ENCODE data around the gene LAG3.
A peak's percentile ranks its signal among the peaks of the same experiment; 100 is the strongest.

LAG3 gene

DNA sequence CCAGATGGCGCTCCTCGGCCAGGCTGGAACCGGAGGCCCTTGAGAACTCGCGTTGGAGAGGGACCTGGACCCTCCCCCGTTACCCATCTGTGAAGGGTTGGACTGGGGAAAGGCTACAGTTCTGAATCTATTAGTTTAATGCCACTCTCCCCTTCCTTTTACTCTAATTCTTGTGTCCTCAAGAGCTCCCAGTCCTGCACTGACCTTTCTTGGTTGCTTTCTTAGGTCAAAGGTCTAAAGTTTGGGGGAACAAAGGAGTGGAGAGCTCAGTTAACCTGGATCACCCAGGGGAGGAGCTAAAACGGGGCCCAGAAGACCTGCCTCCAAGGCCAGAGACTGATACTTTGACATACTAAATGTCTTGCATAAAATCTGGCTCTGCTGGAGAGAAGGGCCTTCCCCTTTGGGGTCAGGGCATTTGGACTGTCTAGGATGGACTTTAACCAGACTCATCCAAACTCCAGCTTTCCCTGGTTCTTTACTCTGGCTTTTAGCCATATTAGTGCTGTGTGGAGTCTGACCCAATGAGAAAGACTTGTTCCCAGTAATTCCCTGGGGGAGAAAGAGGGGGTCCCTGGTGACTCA lies 18.5 kb upstream of the LAG3 start:
- peak; percentile 82 for DNase-seq

DNA sequence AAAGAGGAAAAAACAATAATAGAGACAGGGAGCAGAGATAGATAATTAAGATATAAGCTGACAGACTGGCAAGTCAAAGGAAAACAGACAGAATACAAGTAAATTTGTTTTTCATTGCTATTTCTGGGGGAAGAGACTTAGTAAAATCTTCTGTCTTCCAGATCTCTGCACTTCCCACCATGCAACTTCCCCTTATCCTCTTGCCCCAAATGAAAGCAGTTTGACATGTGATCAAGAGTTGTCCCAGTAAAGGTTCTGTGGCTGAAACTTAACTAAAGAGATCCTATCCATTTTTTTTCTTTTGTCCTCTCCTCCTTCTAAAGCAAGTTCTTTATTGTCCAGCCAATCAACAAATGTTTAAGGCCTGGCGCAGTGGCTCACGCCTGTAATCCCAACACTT lies 17.9 kb upstream of the LAG3 start:
- DNase-seq: no peak

DNA sequence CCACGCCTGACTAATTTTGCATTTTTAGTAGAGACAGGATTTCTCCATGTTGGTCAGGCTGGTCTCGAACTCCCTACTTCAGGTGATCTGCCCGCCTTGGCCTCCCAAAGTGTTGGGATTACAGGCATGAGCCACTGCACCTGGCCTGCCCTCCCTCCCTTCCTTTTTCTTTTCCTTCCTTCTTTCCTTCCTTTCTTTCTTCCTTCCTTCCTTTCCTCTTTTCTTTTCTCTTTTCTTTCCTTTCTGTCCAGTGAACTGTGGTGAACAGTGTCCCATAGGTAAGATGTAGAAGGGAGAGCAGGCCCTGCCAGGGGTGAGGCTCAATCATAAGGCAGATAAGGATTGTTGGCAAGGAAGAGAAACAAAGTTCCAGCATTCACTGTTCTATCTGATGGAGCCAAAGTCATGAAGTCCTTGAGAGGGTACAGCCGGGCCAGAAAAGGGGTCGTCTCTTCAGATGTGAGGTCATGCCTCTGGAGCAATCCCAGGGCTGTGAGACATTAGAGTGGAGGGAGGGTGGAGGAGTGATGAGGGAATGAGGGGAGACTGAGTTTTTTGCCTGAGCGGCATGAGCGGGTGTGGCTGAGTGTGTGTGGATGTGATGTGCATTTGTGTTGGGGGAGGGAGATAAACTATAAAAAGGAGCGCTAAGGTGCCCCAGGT lies 15.2 kb upstream of the LAG3 start:
- no peak for DNase-seq

DNA sequence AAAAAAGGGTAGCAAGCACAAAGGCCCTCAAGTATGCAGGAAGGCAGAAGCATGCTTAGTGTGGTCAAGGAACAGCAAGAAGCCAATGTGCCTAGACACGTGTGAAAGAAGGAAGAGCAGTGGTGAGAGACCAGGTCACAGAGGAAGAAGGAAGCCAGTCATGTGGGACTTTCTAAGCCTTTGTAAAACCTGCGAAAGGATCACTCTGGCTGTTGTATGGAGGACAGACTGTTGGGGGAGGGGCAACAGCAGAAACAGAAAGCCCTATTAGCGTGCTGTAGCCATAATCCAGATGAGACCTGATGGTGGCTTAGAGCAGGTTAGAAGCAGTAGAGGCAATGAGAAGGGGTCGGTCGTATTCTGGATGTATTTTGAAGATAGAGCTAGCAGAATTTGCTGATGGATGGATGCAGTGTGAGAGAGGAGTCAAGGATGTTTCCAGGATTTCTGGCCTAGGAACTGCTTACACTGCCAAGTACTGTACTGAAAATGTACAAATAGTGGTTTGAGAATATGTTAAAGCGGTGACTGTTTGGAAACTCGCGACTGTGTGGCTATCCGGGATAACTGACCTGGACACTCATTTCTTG lies 13.7 kb upstream of the LAG3 start:
- no peak for DNase-seq

DNA sequence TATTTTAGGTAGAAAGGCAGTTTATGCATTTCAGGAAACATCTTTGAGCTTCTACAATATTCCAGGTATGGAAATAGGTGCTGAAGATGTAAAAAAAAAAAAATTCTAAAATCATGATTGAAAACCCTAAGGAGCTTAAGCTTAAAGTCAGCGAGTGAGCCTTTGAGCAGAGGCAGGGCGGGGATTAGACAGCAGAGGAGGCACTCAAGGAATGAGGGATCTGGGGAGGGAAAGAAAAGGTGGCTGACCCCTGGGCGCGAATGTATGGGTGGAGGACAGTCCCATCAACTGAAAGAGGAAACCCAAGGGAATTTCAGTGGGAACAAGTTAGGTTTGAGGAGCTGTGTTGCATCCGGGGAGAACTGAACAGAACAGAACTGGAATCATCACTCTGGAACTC lies 12.6 kb upstream of the LAG3 start:
- DNase-seq: no peak

DNA sequence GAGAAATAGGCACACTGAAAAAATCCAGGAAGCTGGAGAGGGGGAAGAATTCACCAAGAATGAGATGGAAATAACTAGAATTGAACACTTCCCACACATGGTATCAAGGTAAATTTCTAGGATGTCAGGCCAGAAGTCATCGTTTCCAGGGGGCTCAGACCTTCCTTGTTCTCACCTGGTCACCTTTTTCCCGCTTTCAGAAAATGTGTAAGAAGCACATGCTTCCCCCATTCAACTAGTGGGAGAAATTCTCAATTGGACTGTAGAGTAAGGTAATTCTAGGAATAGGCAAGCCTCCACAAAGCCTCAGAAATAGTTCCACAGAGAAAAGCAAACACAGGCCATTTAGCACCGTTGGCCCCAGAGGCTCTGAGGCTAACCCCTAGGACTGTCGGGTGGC lies 8.9 kb upstream of the LAG3 start:
- DNase-seq: no peak

DNA sequence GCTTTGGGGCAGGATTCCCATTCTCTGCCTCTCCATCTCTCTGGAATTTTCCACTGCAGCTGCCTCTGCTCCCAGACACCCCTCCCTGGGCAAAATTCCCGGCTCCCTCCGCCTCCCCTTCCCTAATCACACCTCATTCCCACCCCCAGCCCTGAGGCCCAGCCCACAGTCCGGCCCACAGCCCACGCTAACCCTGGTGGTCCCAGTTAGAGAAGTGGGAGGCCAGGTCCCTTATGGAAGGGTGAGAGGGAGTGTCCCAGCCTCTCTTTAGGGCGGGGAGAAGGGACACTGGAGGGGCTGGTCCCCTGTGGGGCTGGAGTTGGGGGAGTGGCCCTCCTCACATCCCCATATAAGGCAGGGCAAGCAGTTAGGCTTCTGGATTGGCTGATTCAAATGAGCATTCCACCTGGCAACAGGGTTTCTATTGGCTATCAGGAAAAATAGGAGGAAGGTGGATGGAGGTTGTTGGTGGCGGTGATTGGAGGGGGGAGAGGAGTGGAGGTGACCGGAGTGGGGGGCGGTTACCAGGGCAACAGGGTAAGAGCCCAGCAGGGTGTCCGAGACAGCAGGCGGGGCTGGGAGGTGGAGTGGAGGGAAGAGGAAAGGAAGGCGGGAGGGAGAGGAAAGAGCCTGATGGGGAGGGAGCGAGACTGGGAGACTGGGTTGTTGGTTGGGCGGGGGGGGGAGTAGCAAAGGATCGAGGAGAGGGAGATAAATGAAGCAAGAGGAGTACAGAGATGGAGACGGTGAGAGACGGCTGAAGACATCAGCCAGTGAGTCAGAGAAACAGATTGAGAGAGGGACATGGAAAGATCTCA lies 8.1 kb upstream of the LAG3 start:
- DNase-seq: peak; percentile 100

DNA sequence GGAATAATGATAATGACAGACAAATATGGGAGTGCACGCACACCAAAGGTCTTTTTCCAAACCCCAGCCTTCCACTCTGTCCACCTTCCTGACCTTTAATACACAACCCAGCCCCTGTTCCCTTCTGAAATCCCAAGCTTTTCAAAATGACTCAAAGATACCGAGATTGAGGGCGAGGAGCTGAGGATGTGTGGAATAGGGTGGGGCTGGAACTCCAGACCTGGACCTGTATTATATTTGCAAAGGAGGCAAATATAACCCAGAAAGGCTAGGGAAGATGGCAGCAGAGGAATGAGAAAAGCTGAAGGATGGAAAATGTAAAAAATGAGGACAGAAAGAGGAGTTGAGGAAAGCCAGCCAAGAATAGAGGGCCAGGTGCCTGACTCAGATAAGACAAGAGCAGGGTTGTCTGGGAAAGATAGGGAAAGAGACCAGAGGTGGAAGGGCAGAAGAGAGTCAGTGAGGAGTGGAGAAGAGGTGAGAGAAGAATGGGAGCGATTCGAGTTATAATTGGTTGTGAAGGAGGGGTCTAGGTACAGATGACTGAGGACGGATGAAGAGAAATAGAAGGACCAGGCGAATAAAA lies 7.2 kb upstream of the LAG3 start:
- DNase-seq: peak; percentile 86

DNA sequence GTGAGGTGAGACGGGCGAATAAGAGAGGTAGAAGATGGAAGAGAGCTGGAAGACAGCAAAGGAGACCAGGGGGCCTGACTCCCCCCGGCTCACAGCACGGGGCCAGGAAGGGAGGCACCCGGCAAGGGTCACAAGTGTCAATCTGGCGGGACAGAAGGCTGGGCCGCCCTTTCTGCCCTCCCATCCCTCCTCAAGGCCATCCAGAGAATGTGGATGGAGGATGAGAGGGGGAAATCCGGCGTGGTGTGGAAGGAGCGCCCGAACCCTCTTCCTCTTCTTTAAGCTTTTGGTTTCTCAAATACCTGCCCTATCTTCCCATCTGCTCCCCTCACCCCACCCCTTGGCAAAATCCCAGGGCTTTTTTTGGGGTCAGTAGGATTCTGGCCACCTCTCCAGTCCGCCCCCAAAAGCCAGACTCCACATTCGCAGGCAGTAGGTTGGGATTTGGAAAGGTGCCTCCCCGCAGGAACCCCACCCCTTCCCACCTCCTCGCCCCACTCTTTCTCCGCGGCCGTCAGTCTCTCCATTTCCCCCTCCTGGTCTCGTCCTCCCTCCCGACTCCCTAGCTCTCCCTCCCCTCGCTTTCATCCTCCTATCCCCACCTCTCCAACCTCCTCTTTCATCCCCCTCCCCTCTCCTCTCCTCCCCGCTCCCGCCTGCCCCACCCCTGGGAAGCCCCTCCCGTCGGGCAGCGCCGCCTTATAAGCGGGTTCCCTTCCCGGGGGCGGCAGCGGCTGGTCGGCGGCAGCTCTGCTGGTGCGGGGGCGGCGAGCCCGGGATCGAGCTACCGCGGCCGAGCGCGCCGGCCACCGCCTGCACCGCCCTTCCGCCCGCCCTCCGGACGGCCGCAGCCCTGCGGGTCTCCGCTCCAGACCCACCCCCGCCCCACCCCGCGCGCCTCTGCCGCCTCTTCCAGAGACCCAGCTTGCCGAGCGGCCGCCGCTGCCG lies 6.4 kb upstream of the LAG3 start, which contains the start of gene PTMS:
Gene PTMS, plus strand, starts transcription at position 730 of the 948 bp plus-strand sequence. CDS start 343 bp downstream, outside the sequence.
- DNase-seq: peak; percentile 100

DNA sequence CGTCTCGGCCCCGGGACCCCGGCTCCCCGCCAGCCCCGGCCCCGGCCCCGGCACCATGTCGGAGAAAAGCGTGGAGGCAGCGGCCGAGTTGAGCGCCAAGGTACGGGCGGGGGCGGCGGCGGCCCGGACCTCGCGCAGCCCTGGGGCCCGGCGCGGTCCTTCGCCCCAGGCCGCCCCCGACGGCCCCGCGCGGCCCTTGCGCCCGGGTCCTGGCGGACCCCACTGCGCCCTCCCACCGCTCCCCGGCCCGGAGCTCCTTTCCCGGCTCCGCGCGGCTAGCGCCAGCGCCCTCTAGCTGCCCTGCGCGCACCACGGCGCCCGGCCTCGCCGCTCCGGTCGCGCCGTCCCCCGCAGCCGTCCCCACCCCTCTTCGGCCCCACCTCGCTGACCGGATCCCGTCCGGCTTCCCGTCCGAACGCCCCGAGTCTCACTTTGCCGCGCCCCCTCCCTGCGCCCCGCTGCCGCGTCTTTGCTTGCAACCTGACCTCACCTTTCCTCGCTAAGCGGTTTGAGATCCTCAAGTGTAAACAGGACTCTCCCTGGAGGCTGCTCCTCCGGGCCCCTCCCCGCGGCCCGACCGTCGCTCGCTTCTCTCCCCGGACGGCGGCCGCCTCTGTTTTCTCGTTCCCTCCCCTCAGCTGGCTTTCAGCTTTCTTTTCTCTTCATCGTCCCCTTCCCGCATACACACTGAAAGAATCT lies 5.5 kb upstream of the LAG3 start:
- DNase-seq: peak; percentile 99

DNA sequence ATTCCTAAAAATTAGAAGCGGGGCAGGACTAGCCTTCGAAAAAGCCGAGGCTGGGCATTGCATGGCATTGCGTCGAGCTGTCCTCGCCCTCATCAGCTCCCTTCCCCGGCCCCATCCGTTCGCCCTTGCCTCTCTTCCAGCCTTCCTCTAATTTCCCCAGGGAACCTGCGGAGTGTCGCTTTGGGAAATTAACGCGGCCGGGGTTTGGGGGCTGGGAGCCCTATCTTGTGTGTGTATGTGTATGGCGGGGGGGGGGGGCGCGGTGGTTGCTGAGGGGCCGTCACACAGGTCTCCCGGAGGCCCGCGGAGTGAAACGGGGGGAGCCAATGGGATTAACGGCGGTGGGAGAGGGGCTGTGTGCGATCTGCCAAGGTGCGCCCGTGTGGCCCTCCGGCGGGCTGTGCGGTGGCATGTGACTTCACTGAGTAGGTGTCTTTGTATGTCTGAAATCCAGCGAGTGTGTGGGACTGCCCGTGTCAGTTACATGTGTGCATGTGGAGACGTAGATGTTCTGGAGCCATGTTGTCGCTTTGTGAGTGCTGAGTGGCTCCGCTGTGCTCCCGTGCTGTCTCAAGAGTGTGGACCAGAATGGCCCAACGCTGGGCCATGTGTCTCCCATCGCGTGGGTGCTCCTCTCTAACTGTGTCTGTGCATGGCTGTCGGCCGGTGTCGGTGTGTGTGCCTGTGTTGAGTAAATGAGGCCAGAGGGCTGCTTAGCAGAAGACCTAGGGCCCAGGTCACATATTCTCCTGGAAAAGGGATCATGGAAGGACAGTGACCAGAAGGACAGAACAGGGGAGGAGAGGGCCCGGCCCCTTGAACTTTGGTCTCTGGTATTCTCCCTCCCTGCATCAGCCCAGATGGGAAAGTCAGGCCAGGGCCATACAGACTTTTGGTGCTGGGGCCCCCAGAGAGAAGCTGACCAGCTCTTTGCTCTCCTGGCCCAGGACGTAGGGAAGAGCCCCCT lies 4.7 kb upstream of the LAG3 start:
- peak; percentile 93 for DNase-seq

DNA sequence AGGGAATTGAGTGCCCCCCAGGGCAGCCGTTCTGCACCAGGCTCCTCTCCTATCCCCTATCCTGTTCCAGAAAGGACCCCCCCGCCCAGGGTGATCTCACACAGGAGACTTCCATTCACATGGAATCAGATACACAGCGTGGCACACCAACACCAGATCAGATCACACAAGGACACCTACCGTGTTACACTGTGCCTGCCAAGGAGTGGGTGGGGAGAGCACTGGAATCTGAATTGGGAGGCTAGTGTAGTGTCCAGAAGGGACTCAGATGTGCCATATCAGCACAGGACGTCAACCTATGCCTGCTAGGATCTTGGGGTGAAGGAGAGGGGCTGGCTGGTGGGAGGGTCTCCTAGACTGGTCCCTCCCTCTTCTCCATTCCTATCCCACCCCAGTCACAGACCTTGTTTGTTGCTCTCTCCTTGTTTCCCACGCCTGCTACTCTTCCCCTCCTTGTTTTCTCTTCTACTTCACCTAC lies 3.8 kb upstream of the LAG3 start:
- peak; percentile 88 for DNase-seq

DNA sequence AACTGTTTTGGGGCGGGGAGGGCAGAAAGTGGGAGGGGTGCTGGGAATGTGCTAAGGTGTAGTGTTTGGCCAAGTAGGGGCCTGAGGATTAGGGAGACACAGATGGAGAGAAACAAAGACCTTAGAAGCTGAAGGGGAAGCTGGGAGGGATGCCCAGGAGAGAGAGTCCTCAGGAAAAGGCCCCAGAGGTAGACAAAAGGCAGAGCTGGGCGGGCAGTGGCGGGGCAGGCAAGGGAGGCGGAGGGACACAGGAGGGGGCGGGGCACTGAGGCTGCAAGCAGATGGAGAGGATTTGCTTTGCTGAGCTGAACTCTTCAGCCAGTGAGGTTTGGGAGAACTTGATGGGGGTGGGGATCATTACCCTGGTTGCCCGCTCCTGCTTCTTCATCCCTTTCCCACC lies 3.3 kb upstream of the LAG3 start:
- peak; percentile 99 for DNase-seq

DNA sequence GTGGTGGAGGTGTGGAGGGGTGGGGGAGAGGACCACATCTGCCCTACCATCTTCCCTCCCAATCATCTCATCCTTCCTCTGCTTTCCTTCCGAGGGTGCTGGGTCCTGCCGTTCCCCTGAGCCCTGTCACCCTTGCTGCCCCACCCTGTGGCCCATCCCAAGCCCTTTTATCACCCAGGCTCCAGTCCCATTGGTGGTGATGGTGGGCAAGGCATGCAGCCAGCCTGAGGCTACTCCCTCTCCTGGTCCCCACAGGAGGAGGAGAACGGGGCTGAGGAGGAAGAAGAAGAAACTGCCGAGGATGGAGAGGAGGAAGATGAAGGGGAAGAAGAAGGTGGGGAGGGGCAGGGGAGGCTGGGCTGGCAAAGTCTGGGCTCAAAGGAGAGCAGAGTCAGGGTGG lies 2.7 kb upstream of the LAG3 start:
- DNase-seq: no peak

DNA sequence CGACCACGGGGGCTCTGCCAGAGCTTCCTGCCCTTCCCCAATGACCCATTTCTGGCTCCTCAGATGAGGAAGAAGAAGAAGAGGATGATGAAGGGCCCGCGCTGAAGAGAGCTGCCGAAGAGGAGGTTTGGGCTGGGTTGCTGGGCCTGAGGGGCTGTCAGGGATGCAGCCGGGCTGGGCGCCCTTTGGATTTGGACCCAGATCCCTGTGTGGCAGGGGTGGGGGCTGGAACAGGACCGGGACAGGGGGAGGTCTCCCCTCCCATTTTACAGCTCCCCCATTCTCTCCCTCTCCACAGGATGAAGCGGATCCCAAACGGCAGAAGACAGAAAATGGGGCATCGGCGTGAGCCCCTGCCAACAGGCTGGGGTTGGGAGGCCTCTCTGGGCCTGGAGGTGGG lies 2.2 kb upstream of the LAG3 start:
- no peak for DNase-seq

DNA sequence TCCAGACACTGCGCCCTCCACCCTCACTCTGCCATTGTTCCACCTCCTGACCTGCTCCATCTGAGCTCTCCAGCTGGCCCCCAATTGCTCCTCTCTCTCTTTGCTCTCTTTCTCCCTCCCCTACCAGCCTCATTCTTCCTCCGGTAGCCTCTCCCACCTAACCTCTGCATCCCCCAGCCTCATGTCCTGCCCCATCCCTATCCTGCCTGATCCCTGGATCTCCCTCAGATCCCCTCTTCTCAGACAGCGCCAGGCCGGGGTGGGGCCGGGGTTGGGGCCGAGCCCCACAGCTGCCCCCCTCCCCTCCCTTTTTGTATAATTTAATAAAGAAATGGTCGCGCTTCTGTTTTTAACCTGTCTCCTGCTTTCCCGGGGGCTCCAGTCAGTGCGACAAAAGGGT lies 1.7 kb upstream of the LAG3 start:
- DNase-seq: no peak

DNA sequence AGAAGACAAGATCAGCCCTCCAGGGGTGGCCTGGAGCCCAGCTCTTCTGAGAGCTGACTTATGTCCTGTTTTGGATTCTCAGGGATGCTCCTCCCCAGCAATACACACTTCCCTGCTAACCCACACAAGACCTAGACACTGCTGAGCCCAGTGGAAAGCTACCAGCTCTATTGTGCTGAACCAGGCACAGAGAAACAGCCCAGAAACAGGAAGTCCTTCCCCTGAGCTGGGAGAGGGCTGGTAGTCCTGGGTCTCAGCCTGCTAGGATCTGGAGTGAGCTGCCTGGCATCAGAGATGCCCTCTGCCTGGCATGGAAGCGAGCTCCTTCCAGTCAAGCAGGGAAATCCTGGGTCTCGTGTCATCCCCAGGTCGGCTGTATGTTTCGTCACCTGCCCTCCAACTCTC lies 1.2 kb upstream of the LAG3 start:
- no peak for DNase-seq

DNA sequence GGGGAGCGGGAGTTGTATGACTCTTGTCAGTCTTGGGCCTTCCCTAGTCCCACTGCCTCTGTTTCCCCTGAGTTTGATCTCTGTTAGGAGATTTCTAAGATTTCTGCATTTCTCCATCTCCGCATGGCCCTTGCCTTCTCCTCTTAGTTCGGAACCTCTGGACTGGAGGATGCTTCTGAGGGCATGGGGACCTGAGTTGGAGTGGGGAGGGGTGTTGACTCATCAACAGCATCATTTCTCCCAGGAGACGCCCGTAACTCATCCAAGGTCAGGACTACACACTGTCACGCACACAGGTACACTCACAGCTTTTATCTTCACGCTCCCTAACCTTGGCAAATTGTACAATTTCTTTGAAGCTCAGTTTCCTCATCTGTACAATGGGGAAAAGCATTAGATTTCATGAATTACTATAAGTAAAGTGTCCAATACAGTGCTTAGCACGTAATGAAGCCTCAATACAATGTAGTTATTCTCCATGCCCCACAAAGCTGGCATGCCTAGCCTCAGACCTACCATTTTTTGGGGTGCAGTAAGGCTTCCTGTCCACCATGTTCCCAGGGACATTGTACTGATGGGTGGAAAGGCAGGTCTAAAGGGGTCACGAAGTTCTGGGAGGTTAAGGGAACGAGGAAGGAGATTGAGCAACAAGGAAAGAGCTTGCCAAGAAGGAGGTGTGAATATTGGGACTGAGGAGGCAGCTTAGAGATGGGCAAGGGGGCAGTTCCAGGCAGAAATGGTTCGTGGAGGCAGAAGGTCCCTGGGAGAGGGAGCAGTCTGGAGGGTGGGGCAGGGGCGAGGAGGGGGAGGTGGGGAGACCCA lies 600 bp upstream of the LAG3 start:
- no peak for DNase-seq
